Type B pancreatic cell (in vitro differentiated cells): ENCODE measurements around the gene IQGAP3. TPM values are rescaled to one million over a fixed set of nuclear protein-coding genes. Genes with fewer than 3 reads are reported as not detected.

Experiments
- DNase-seq: peaks from one replicate; pipeline ENCODE4 v3.0.0; 2021; ENCODE audit warnings: mixed read lengths; ENCODE audit not compliant: unreplicated experiment; ENCODE audit errors: extremely low spot score
- H3K27ac Mint-ChIP-seq: 2 replicates; pipeline ENCODE4 v1.8.0; 2021; ENCODE audit warnings: mild to moderate bottlenecking, mixed read lengths
- H3K27me3 Mint-ChIP-seq: 2 replicates; pipeline ENCODE4 v1.8.0; 2021; ENCODE audit warnings: mixed read lengths
- H3K36me3 Mint-ChIP-seq: 2 replicates; pipeline ENCODE4 v1.8.0; 2021; ENCODE audit warnings: mixed read lengths
- H3K4me1 Mint-ChIP-seq: one replicate; pipeline ENCODE4 v1.8.0; 2021; ENCODE audit warnings: mixed read lengths; ENCODE audit not compliant: unreplicated experiment
- H3K4me3 Mint-ChIP-seq: 2 replicates; pipeline ENCODE4 v1.8.0; 2021; ENCODE audit warnings: mild to moderate bottlenecking, mixed read lengths
- H3K9me3 Mint-ChIP-seq: 2 replicates; pipeline ENCODE4 v1.8.0; 2021; ENCODE audit warnings: mixed read lengths
- CTCF ChIP-seq: fragments of 200-600 bp; sonication (generic); conservative IDR thresholded peaks from 2 replicates; pipeline ENCODE4 v1.5.0; 2021; ENCODE audit warnings: antibody characterized with exemption, mild to moderate bottlenecking
- total RNA-seq: library from RNA; stranded (reverse); gene quantifications from 2 replicates; pipeline ENCODE4 v1.2.1, GENCODE V29; 2021; ENCODE audit warnings: low replicate concordance

IQGAP3 gene
- total RNA-seq, 1 donor from 2014 or later: 35.3 TPM

GRCh38 chr1:156504821-156505678, 67.3 kb downstream of the IQGAP3 start:
- peaks cover 38% of the 10 kb centered on the region for H3K4me1 Mint-ChIP-seq
- DNase-seq: peak; percentile 93
- TF ChIP-seq CTCF: no peak
- peaks cover 12% of the 10 kb centered on the region for H3K27me3 Mint-ChIP-seq
- peak overlapping the region; percentile 93 for H3K27ac Mint-ChIP-seq
- H3K36me3 Mint-ChIP-seq: no peaks in the 10 kb centered on the region
- peak overlapping the region; percentile 90 for H3K4me3 Mint-ChIP-seq
- H3K9me3 Mint-ChIP-seq: peaks cover 5% of the 10 kb centered on the region

GRCh38 chr1:156504438-156504813, 67.9 kb downstream of the IQGAP3 start:
- Mint-ChIP-seq H3K9me3 (peaks cover 5% of the 10 kb centered on the region), H3K4me1 (peaks cover 38% of the 10 kb centered on the region), H3K4me3 (peak overlapping the region; percentile 85), H3K27ac (peak overlapping the region; percentile 93), H3K27me3 (peaks cover 8% of the 10 kb centered on the region), H3K36me3 (no peaks in the 10 kb centered on the region)
- DNase-seq: no peak
- no peak for TF ChIP-seq CTCF

GRCh38 chr1:156503698-156504437, 68.5 kb downstream of the IQGAP3 start:
- no peak for TF ChIP-seq CTCF
- peaks cover 5% of the 10 kb centered on the region for H3K9me3 Mint-ChIP-seq

GRCh38 chr1:156502894-156503697, 69.3 kb downstream of the IQGAP3 start:
- H3K9me3 Mint-ChIP-seq: peaks cover 5% of the 10 kb centered on the region
- no peak for DNase-seq
- peaks cover 47% of the 10 kb centered on the region for H3K4me1 Mint-ChIP-seq
- H3K27ac Mint-ChIP-seq: peak overlapping the region; percentile 93
- TF ChIP-seq CTCF: no peak
- H3K27me3 Mint-ChIP-seq: peaks cover 4% of the 10 kb centered on the region
- H3K4me3 Mint-ChIP-seq: peak overlapping the region; percentile 77
- H3K36me3 Mint-ChIP-seq: no peaks in the 10 kb centered on the region

More at GRCh38 chr1:156503698-156504437, 68.5 kb downstream of the IQGAP3 start:
- Mint-ChIP-seq H3K36me3 (no peaks in the 10 kb centered on the region), H3K4me3 (peak overlapping the region; percentile 85), H3K27me3 (peaks cover 4% of the 10 kb centered on the region), H3K27ac (peak overlapping the region; percentile 93), H3K4me1 (peaks cover 40% of the 10 kb centered on the region)
- no peak for DNase-seq

- H3K27me3 Mint-ChIP-seq: peaks cover 4% of the 10 kb centered on the region
- no peaks in the 10 kb centered on the region for H3K36me3 Mint-ChIP-seq
- TF ChIP-seq CTCF: no peak
- peak overlapping the region; percentile 93 for H3K27ac Mint-ChIP-seq
- peaks cover 5% of the 10 kb centered on the region for H3K9me3 Mint-ChIP-seq
- DNase-seq: no peak
- H3K4me3 Mint-ChIP-seq: peak overlapping the region; percentile 89
- H3K4me1 Mint-ChIP-seq: peaks cover 51% of the 10 kb centered on the region
Measured at GRCh38 chr1:156502391-156502893, 69.9 kb downstream of the IQGAP3 start.
